Measurements from ENCODE around the gene EIF4E2.

DNA sequence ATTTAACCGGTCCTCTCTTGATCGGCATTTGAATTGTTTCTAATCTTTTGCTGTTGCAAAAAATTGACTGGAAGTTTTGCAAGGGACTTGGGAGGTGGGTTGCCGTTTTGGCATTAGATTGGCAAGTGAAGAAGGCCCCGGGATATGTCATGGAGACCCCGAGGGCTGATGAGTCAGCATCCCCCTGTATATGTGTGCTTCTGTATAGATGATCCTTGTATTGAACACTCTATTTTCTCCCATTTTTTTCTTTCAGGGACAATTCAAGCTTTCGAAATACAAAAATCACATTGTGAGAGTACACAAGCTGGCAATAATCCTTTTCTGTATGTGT is 30.1 kb downstream of the EIF4E2 start:
- TF ChIP-seq EZH2 (IDR thresholded peaks at IDR 0.05) (no peak), POLR2AphosphoS5 (IDR thresholded peaks at IDR 0.05; ENCODE audit: borderline replicate concordance, low read depth, low read length) (no peak)

Data from SK-N-MC (cell line).